HL-60/S4 treated with retinoic acid at 250 ng/mL for 4 days and 3 days (cell line): ENCODE results near the gene DMXL2.
"Not testable (repeated sequence)": the region's sequence is repeated elsewhere in the genome, so short reads cannot be mapped to it uniquely, and the experiment has no call there.

Experiments
- in situ Hi-C: fragments of 300-500 bp; cut with MboI; formaldehyde crosslinking; loops from 2 replicates; pipeline ENCODE4 v1.7.0; 2022; ENCODE audit warnings: low sequenced_read_pairs

DMXL2 gene

GRCh38 chr15:51622604-51623370, at the start of gene DMXL2:
DMXL2 (minus strand) TSS chr15:51622771; CDS start chr15:51622545, 226 bp downstream.
- in situ Hi-C loops = no loop called here

GRCh38 chr15:51672155-51672687, 49.6 kb upstream of the DMXL2 start:
- in situ Hi-C loops = no loop called here

GRCh38 chr15:51669381-51669780, 46.8 kb upstream of the DMXL2 start:
- in situ Hi-C loops = no loop called here

- in situ Hi-C loops = no loop called here
Observed at GRCh38 chr15:51668446-51668845, 45.9 kb upstream of the DMXL2 start.

- in situ Hi-C loops = no loop called here
Observed at GRCh38 chr15:51667478-51667877, 44.9 kb upstream of the DMXL2 start.

- in situ Hi-C loops = no loop called here
Observed at GRCh38 chr15:51661072-51661471, 38.5 kb upstream of the DMXL2 start.

- in situ Hi-C loops = no loop called here
Observed at GRCh38 chr15:51658664-51659063, 36.1 kb upstream of the DMXL2 start.

- in situ Hi-C loops = not testable (repeated sequence)
Observed at GRCh38 chr15:51655401-51656057, 33.0 kb upstream of the DMXL2 start.

GRCh38 chr15:51652084-51652668, 29.6 kb upstream of the DMXL2 start:
- in situ Hi-C loops = no loop called here

- in situ Hi-C loops = loop anchor here (10.0 kb wide), 1 partner anchor 125 kb away; no protein-coding TSS in a partner anchor
Observed at GRCh38 chr15:51649659-51650521, 27.3 kb upstream of the DMXL2 start.

- in situ Hi-C loops = loop anchor here (10.0 kb wide), 1 partner anchor 126 kb away; no protein-coding TSS in a partner anchor
Observed at GRCh38 chr15:51648643-51649042, 26.1 kb upstream of the DMXL2 start.

GRCh38 chr15:51648101-51648500, 25.5 kb upstream of the DMXL2 start:
- in situ Hi-C loops = loop anchor here (10.0 kb wide), 1 partner anchor 127 kb away; no protein-coding TSS in a partner anchor

GRCh38 chr15:51647128-51647562, 24.6 kb upstream of the DMXL2 start:
- in situ Hi-C loops = loop anchor here (10.0 kb wide), 1 partner anchor 128 kb away; no protein-coding TSS in a partner anchor

GRCh38 chr15:51642696-51643095, 20.1 kb upstream of the DMXL2 start:
- in situ Hi-C loops = loop anchor here (10.0 kb wide), 1 partner anchor 132 kb away; no protein-coding TSS in a partner anchor

- in situ Hi-C loops = loop anchor here (10.0 kb wide), 1 partner anchor 133 kb away; no protein-coding TSS in a partner anchor
Observed at GRCh38 chr15:51641490-51642130, 19.0 kb upstream of the DMXL2 start.

- in situ Hi-C loops = no loop called here
Observed at GRCh38 chr15:51634591-51635198, 12.1 kb upstream of the DMXL2 start.

GRCh38 chr15:51629612-51630011, 7.0 kb upstream of the DMXL2 start:
- in situ Hi-C loops = no loop called here

- in situ Hi-C loops = no loop called here
Observed at GRCh38 chr15:51625236-51625635, 2.7 kb upstream of the DMXL2 start.

GRCh38 chr15:51624022-51624421, 1.5 kb upstream of the DMXL2 start:
- in situ Hi-C loops = no loop called here
